ENCODE measurements around the gene GRPEL2. TPM values are rescaled to one million over a fixed set of nuclear protein-coding genes. Genes with fewer than 3 reads are reported as not detected.

Gene GRPEL2
- total RNA-seq, 1 experiment from 2014 or later: 47.3 TPM

GRCh38 chr5:149301744-149302380, 43.4 kb upstream of the GRPEL2 start:
- Histone ChIP-seq H2BK12ac (ENCODE audit: insufficient read length, low read depth, low read length) (no peak overlapping the region), H3K23ac (ENCODE audit: insufficient read length, low read depth, low read length) (no peak overlapping the region), H3K27ac (ENCODE audit: insufficient read length, low read depth, low read length) (no peak overlapping the region), H2BK15ac (ENCODE audit: low read depth, low read length) (no peak overlapping the region), H4K8ac (replicated peaks; ENCODE audit: insufficient read length, low read depth, low read length) (no peak overlapping the region), H2AFZ (ENCODE audit: low read length) (no peak overlapping the region), H4K20me1 (ENCODE audit: control insufficient read depth, insufficient read depth, insufficient read length) (no peaks in the 10 kb centered on the region), H3K4ac (ENCODE audit: low read depth, low read length) (no peak overlapping the region), H3T11ph (ENCODE audit: low read length) (no peak overlapping the region), H3K9me3 (ENCODE audit: control insufficient read depth, low read depth, low read length) (no peaks in the 10 kb centered on the region), H3K27me3 (ENCODE audit: insufficient read depth, low read length) (no peaks in the 10 kb centered on the region), H3K4me1 (ENCODE audit: insufficient read depth, low read length) (no peaks in the 10 kb centered on the region), H3K4me2 (ENCODE audit: insufficient read depth, insufficient read length, low read length) (no peak overlapping the region), H3K79me2 (ENCODE audit: insufficient read depth, low read length) (no peaks in the 10 kb centered on the region), H3K14ac (ENCODE audit: insufficient read depth, low read length) (no peak overlapping the region), H3K9ac (ENCODE audit: extremely low read depth, insufficient read length, low read length) (no peak overlapping the region), H2BK5ac (ENCODE audit: insufficient read length, low read length) (no peak overlapping the region), H2BK120ac (ENCODE audit: low read depth, low read length, poor library complexity, severe bottlenecking) (no peak overlapping the region), H2AK5ac (ENCODE audit: insufficient read length, low read length) (no peak overlapping the region), H3K56ac (ENCODE audit: insufficient read length, low read depth, low read length) (no peak overlapping the region), H2BK20ac (ENCODE audit: low read depth, low read length, poor library complexity, severe bottlenecking) (no peak overlapping the region), H4K91ac (ENCODE audit: insufficient read length, low read depth, low read length) (no peak overlapping the region), H3K23me2 (ENCODE audit: insufficient read length, low read depth, low read length, poor library complexity, severe bottlenecking) (no peaks in the 10 kb centered on the region), H4K5ac (ENCODE audit: insufficient read length, low read depth, low read length) (no peak overlapping the region), H3K79me1 (ENCODE audit: insufficient read depth, low read depth, low read length, poor library complexity, severe bottlenecking) (no peaks in the 10 kb centered on the region), H3K18ac (ENCODE audit: insufficient read length, low read depth, low read length) (no peak overlapping the region)
- TF ChIP-seq CTCF (conservative IDR thresholded peaks at IDR 0.05): no peak
- DNase-seq: no peak
- no peaks in the 10 kb centered on the region for H3K36me3 Mint-ChIP-seq (ENCODE audit: insufficient read depth in 1 of 3, low read depth in 3 of 3)
- H3K9me3 Mint-ChIP-seq: no peaks in the 10 kb centered on the region
- no peak overlapping the region for H3K4me3 Mint-ChIP-seq
- no peaks in the 10 kb centered on the region for H3K4me1 Mint-ChIP-seq
- H3K27ac Mint-ChIP-seq: no peak overlapping the region
- WGBS (ENCODE audit: extremely low coverage, insufficient read length, low lambda C conversion rate): no CpG with 5 or more reads among the region's 8 CpGs
- no peaks in the 10 kb centered on the region; the same call in 1 of the 2 replicates for H3K27me3 Mint-ChIP-seq (ENCODE audit: low read depth)

All from H9 (cell line).